ENCODE data around the gene PRKACB.

- TF ChIP-seq CREB1 (IDR thresholded peaks at IDR 0.05; ENCODE audit: low read depth) (no peak), TAF1 (IDR thresholded peaks at IDR 0.05; ENCODE audit: low read depth) (no peak), USF1 (IDR thresholded peaks at IDR 0.05) (no peak), MAX (IDR thresholded peaks at IDR 0.05) (no peak), REST (IDR thresholded peaks at IDR 0.05; ENCODE audit: low read depth) (no peak), NFIC (IDR thresholded peaks at IDR 0.05) (no peak), YY1 (IDR thresholded peaks at IDR 0.05; ENCODE audit: low read depth) (no peak), CEBPB (IDR thresholded peaks at IDR 0.05) (no peak), EGR1 (IDR thresholded peaks at IDR 0.05) (no peak), EP300 (IDR thresholded peaks at IDR 0.05; ENCODE audit: borderline replicate concordance) (no peak), RAD21 (IDR thresholded peaks at IDR 0.05; ENCODE audit: low read depth) (no peak), ZBTB7A (IDR thresholded peaks at IDR 0.05; ENCODE audit: low read depth) (no peak), TEAD4 (IDR thresholded peaks at IDR 0.05) (no peak)
These were observed 19.3 kb downstream of the PRKACB start for GRCh38 chr1:84163123-84163931.

Measured in Ishikawa (cell line).